PC-9 (cell line): ENCODE measurements around the gene GCNT2. TPM values are rescaled to one million over a fixed set of nuclear protein-coding genes. Genes with fewer than 3 reads are reported as not detected.
A peak's percentile ranks its signal among the peaks of the same experiment; 100 is the strongest.
"Not testable (repeated sequence)": the region's sequence is repeated elsewhere in the genome, so short reads cannot be mapped to it uniquely, and the experiment has no call there.

Experiments
- BruUV-seq: library from RNA; stranded (reverse); fragments of 400-500 nt; replicated peaks from 2 replicates; lab custom pipeline; 2021; lab: Mats Ljungman, UMichigan
- CTCF ChIA-PET: fragments of 300-600 bp; sonication (Branson Sonifier 250); formaldehyde crosslinking; loops from one replicate; lab custom pipeline; 2022; ENCODE audit warnings: antibody characterized with exemption; lab: Charles Lee
- POLR2A ChIA-PET: fragments of 300-600 bp; sonication (Branson Sonifier 250); formaldehyde crosslinking; loops from one replicate; lab custom pipeline; 2022; ENCODE audit warnings: antibody characterized with exemption; ENCODE audit not compliant: unreplicated experiment; lab: Charles Lee
- DNase-seq, 2 experiments: peaks; one replicate each; pipeline versions ENCODE4 v3.0.0 to v3.0.0-alpha.2; 2015 to 2022; ENCODE audit warnings: mixed read lengths in 1 of 2
- H2AFZ ChIP-seq: fragments of 200-600 bp; sonication (generic); 2 replicates; pipeline ENCODE4 v1.8.1; 2017; ENCODE audit warnings: antibody characterized with exemption
- H3F3A ChIP-seq: fragments of 200-600 bp; sonication (generic); 2 replicates; pipeline ENCODE4 v1.8.1; 2017; ENCODE audit warnings: antibody characterized with exemption, mild to moderate bottlenecking, low read depth; ENCODE audit not compliant: insufficient read depth
- H3K27ac ChIP-seq: fragments of 200-600 bp; sonication (generic); 2 replicates; pipeline ENCODE4 v1.6.1; 2016; ENCODE audit warnings: mixed run types
- H3K27me3 ChIP-seq: fragments of 200-600 bp; sonication (generic); 2 replicates; pipeline ENCODE4 v1.6.1; 2016; ENCODE audit warnings: low read depth, mixed run types; ENCODE audit not compliant: insufficient read depth
- H3K36me3 ChIP-seq: fragments of 200-600 bp; sonication (generic); 2 replicates; pipeline ENCODE4 v1.6.1; 2016; ENCODE audit warnings: low read depth, mixed run types
- H3K4me1 ChIP-seq: fragments of 200-600 bp; sonication (generic); replicated peaks from 2 replicates; pipeline ENCODE4 v1.6.1; 2016; ENCODE audit warnings: mixed run types; ENCODE audit not compliant: insufficient read depth
- H3K4me2 ChIP-seq: fragments of 200-600 bp; sonication (generic); 2 replicates; pipeline ENCODE4 v1.6.1; 2017; ENCODE audit warnings: mixed run types
- H3K4me3 ChIP-seq: fragments of 200-600 bp; sonication (generic); 2 replicates; pipeline ENCODE4 v1.6.1; 2016; ENCODE audit warnings: mixed run types
- H3K79me2 ChIP-seq: fragments of 200-600 bp; sonication (generic); 2 replicates; pipeline ENCODE4 v1.6.1; 2017; ENCODE audit warnings: low read depth, mixed run types
- H3K9me2 ChIP-seq: fragments of 200-600 bp; sonication (generic); 2 replicates; pipeline ENCODE4 v1.8.1; 2017; ENCODE audit warnings: mild to moderate bottlenecking; ENCODE audit not compliant: insufficient read depth
- H3K9me3 ChIP-seq: fragments of 200-600 bp; sonication (generic); 2 replicates; pipeline ENCODE4 v1.8.1; 2016; ENCODE audit warnings: low read depth; ENCODE audit not compliant: insufficient read depth
- H4K20me1 ChIP-seq: fragments of 200-600 bp; sonication (generic); 2 replicates; pipeline ENCODE4 v1.8.1; 2017; ENCODE audit not compliant: insufficient read depth
- CTCF ChIP-seq: fragments of 200-600 bp; sonication (generic); conservative IDR thresholded peaks from 2 replicates; pipeline ENCODE4 v1.6.1; 2017; ENCODE audit warnings: mixed run types, antibody characterized with exemption, mild to moderate bottlenecking, moderate library complexity
- EZH2 ChIP-seq: fragments of 200-600 bp; sonication (generic); IDR thresholded peaks from 2 replicates; pipeline ENCODE4 v1.8.0; 2017; ENCODE audit warnings: antibody characterized with exemption, low read depth
- intact Hi-C: fragments of 100-400 bp; cut with micrococcal nuclease; formaldehyde crosslinking; loops from one replicate; pipeline ENCODE4 v1.10.0; 2022; ENCODE audit not compliant: unreplicated experiment
- total RNA-seq: library from RNA; stranded (reverse); gene quantifications from 2 replicates; pipeline ENCODE4 v1.2.3, GENCODE V29; 2021

GCNT2 gene
- total RNA-seq, 1 experiment from 2014 or later: 35.7 TPM

GRCh38 chr6:10486215-10486614 is 34.9 kb upstream of the GCNT2 start:
- no peaks in the 10 kb centered on the region for H3K27me3 ChIP-seq
- POLR2A ChIA-PET: no interaction called here
- no TSS peak for BruUV-seq

GRCh38 chr6:10486944-10487588 is 34.1 kb upstream of the GCNT2 start:
- H3K79me2 ChIP-seq, H3K4me3 ChIP-seq, H4K20me1 ChIP-seq, H3K4me1 ChIP-seq, H3F3A ChIP-seq, POLR2A ChIA-PET, BruUV-seq, DNase-seq, H3K27me3 ChIP-seq, H3K27ac ChIP-seq, H3K4me2 ChIP-seq, H3K9me3 ChIP-seq, CTCF ChIA-PET, H2AFZ ChIP-seq, H3K36me3 ChIP-seq, H3K9me2 ChIP-seq: not testable (repeated sequence)
- intact Hi-C loops: loop anchor here (10.0 kb wide), 1 partner anchor 208 kb away; the partner anchor contains the start of genes C6orf52 and PAK1IP1

More at GRCh38 chr6:10486215-10486614, 34.9 kb upstream of the GCNT2 start:
- Histone ChIP-seq H3K4me2 (no peak overlapping the region), H3K27ac (no peak overlapping the region), H3K36me3 (no peaks in the 10 kb centered on the region), H3F3A (no peaks in the 10 kb centered on the region), H3K4me3 (no peak overlapping the region), H3K9me2 (no peaks in the 10 kb centered on the region), H3K9me3 (no peaks in the 10 kb centered on the region), H2AFZ (no peak overlapping the region), H3K4me1 (peaks cover 6% of the 10 kb centered on the region), H4K20me1 (no peaks in the 10 kb centered on the region), H3K79me2 (no peaks in the 10 kb centered on the region)
- intact Hi-C loops: loop anchor here (10.0 kb wide), 1 partner anchor 209 kb away; the partner anchor contains the start of genes C6orf52 and PAK1IP1
- DNase-seq: peak in 1 of 2 experiments; percentile 16
- TF ChIP-seq EZH2: no peak
- TF ChIP-seq CTCF: no peak
- CTCF ChIA-PET: no interaction called here

GRCh38 chr6:10487668-10488327 is 33.4 kb upstream of the GCNT2 start:
- Histone ChIP-seq H2AFZ (no peak overlapping the region), H4K20me1 (no peaks in the 10 kb centered on the region), H3K27me3 (no peaks in the 10 kb centered on the region), H3K4me2 (no peak overlapping the region), H3K36me3 (no peaks in the 10 kb centered on the region), H3K9me2 (no peaks in the 10 kb centered on the region), H3K4me3 (no peak overlapping the region), H3K4me1 (no peaks in the 10 kb centered on the region), H3K79me2 (no peaks in the 10 kb centered on the region), H3K27ac (no peak overlapping the region), H3F3A (no peaks in the 10 kb centered on the region), H3K9me3 (no peaks in the 10 kb centered on the region)
- DNase-seq: no peak
- intact Hi-C loops: loop anchor here (10.0 kb wide), 1 partner anchor 207 kb away; the partner anchor contains the start of genes C6orf52 and PAK1IP1
- ChIA-PET CTCF (no interaction called here), POLR2A (no interaction called here)
- TF ChIP-seq CTCF (no peak), EZH2 (no peak)
- BruUV-seq: no TSS peak
